Breast epithelium (tissue), 4 donors: ENCODE measurements around the gene RADIL. TPM values are rescaled to one million over a fixed set of nuclear protein-coding genes. Genes with fewer than 3 reads are reported as not detected.

Experiments
- DNase-seq, 2 donors: peaks; one replicate each; pipeline ENCODE4 v3.0.0-alpha.2; 2019; ENCODE audit warnings: low spot score in 2 of 2
- H3K27ac ChIP-seq, 2 donors: fragments of 200-600 bp; sonication (generic) in 1 of 2; one replicate each; pipeline ENCODE4 v1.5.1; 2016 to 2019; ENCODE audit warnings: mild to moderate bottlenecking in 1 of 2
- H3K27me3 ChIP-seq, 2 donors: fragments of 200-600 bp; sonication (generic) in 1 of 2; one replicate each; pipeline versions ENCODE4 v1.5.1 to v1.6.0; 2017 to 2019; ENCODE audit warnings: control low read depth in 1 of 2, mild to moderate bottlenecking in 1 of 2
- H3K36me3 ChIP-seq: fragments of 200-600 bp; one replicate; pipeline ENCODE4 v1.5.1; 2019
- H3K4me1 ChIP-seq, 2 donors: fragments of 200-600 bp; sonication (generic); one replicate each; pipeline ENCODE4 v1.5.1; 2016 to 2019; ENCODE audit warnings: control low read depth in 1 of 2
- H3K4me3 ChIP-seq, 3 donors: fragments of 200-600 bp; sonication (generic); 1 replicate in 2 of 3; 2 replicates in 1 of 3; pipeline ENCODE4 v1.5.1; 2016 to 2019; ENCODE audit warnings: mild to moderate bottlenecking in 3 of 3, moderate library complexity in 2 of 3
- H3K9me3 ChIP-seq, 2 donors: fragments of 200-600 bp; sonication (generic) in 1 of 2; one replicate each; pipeline ENCODE4 v1.5.1; 2016 to 2019; ENCODE audit warnings: control low read depth in 1 of 2
- POLR2A ChIP-seq: fragments of 450-650 bp; IDR thresholded peaks from one replicate; pipeline ENCODE4 v1.6.1; 2016; ENCODE audit warnings: antibody characterized with exemption, mild to moderate bottlenecking, moderate library complexity
- POLR2AphosphoS5 ChIP-seq, 3 donors: sonication (generic); formaldehyde crosslinking; IDR thresholded peaks; one replicate each; pipeline ENCODE4 v1.6.1; 2017; ENCODE audit warnings: antibody characterized with exemption in 3 of 3
- intact Hi-C: fragments of 100-400 bp; cut with DNase I; formaldehyde crosslinking; loops from one replicate; pipeline ENCODE4 v1.15.1; 2023; ENCODE audit warnings: low total_unique reads
- total RNA-seq, 3 donors: library from RNA; depleted of rRNA; stranded (reverse); fragments of >200 nt; gene quantifications; one replicate each; pipeline ENCODE4 v1.1.0, GENCODE V29; 2016
- TF ChIP-seq, protein P1 (sequence below), 3 donors: fragments of 450-650 bp; IDR thresholded peaks; one replicate each; pipeline ENCODE4 v1.5.1; 2016 to 2017; ENCODE audit warnings: antibody characterized with exemption in 3 of 3, mild to moderate bottlenecking in 3 of 3, moderate library complexity in 3 of 3

RADIL gene
- total RNA-seq, 3 donors from 2014 or later, result 4.4 to 8.5 (median 5.9) TPM

DNA sequence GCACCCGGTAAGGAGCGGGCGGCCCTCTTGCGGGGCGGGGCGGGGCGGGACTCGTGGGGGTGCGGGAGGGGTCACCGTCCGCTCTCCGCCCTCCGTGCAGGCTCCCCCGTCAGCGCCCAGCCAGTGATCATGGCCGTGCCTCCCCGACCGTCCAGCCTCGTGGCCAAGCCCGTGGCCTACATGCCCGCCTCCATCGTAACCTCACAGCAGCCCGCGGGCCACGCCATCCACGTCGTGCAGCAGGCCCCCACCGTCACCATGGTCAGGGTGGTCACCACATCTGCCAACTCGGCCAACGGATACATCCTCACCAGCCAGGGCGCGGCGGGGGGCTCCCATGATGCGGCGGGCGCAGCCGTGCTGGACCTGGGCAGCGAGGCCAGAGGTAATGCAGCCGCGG, 124.3 kb downstream of the RADIL start:
- no peak overlapping the region for H3K27ac ChIP-seq
- DNase-seq, result no peak
- H3K4me1 ChIP-seq, result no peaks in the 10 kb centered on the region
- TF ChIP-seq POLR2AphosphoS5 (IDR thresholded peaks at IDR 0.05) (no peak), POLR2A (no peak)
- TF ChIP-seq, protein P1, sequence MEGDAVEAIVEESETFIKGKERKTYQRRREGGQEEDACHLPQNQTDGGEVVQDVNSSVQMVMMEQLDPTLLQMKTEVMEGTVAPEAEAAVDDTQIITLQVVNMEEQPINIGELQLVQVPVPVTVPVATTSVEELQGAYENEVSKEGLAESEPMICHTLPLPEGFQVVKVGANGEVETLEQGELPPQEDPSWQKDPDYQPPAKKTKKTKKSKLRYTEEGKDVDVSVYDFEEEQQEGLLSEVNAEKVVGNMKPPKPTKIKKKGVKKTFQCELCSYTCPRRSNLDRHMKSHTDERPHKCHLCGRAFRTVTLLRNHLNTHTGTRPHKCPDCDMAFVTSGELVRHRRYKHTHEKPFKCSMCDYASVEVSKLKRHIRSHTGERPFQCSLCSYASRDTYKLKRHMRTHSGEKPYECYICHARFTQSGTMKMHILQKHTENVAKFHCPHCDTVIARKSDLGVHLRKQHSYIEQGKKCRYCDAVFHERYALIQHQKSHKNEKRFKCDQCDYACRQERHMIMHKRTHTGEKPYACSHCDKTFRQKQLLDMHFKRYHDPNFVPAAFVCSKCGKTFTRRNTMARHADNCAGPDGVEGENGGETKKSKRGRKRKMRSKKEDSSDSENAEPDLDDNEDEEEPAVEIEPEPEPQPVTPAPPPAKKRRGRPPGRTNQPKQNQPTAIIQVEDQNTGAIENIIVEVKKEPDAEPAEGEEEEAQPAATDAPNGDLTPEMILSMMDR (IDR thresholded peaks at IDR 0.05), result no peak
- intact Hi-C loops, result no loop called here
- no peak overlapping the region for H3K4me3 ChIP-seq
- no peaks in the 10 kb centered on the region for H3K27me3 ChIP-seq
- peaks cover 7% of the 10 kb centered on the region for H3K36me3 ChIP-seq
- no peaks in the 10 kb centered on the region for H3K9me3 ChIP-seq

DNA sequence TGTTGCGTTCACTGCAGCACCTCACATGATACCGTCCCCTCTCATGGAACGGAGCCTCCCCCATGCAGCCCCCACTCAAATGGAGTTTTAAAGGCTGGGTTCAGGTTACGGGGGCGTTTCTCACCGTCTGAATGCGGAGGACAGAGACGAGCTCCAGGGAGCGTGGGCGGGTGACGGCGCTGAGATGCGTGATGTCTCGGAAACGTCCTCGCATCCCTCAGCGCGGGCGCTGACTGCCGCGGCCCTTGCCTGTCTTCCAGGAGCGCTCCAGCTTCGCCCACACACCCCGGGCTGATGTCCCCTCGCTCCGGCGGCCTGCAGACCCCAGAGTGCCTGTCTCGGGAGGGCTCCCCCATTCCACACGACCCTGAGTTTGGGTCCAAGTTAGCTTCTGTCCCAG, 124.7 kb downstream of the RADIL start:
- no peaks in the 10 kb centered on the region for H3K9me3 ChIP-seq
- intact Hi-C loops, result no loop called here
- no peaks in the 10 kb centered on the region for H3K4me1 ChIP-seq
- no peak overlapping the region for H3K4me3 ChIP-seq
- peaks cover 7% of the 10 kb centered on the region for H3K36me3 ChIP-seq
- TF ChIP-seq POLR2AphosphoS5 (IDR thresholded peaks at IDR 0.05), result no peak
- TF ChIP-seq POLR2A, result no peak
- TF ChIP-seq, protein P1 (IDR thresholded peaks at IDR 0.05), result no peak
- DNase-seq, result no peak
- no peaks in the 10 kb centered on the region for H3K27me3 ChIP-seq
- no peak overlapping the region for H3K27ac ChIP-seq

DNA sequence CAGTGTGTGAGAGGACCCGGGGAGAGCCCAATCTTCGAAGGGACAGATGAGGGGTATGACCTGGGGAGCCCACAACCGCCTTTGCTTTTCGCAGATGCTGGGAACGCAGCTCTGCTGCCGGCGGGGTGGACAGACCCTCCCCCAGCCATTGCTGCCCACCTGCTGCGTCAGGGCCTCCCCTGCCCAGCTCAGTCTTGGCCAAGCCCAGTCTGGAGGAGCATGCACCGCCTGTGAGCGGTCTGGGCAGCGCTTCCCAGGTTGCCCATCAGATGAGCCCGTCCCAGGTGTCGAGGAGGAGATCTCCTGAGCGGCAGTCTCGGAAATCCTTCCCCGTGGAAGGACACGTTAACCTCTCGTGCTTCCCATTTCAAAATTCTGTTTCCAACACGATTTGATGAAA, 125.4 kb downstream of the RADIL start:
- H3K4me3 ChIP-seq, result no peak overlapping the region
- no peak for DNase-seq
- H3K36me3 ChIP-seq, result peaks cover 7% of the 10 kb centered on the region
- intact Hi-C loops, result no loop called here
- no peaks in the 10 kb centered on the region for H3K27me3 ChIP-seq
- no peaks in the 10 kb centered on the region for H3K9me3 ChIP-seq
- H3K27ac ChIP-seq, result no peak overlapping the region
- TF ChIP-seq POLR2A (no peak), POLR2AphosphoS5 (IDR thresholded peaks at IDR 0.05) (no peak)
- TF ChIP-seq, protein P1 (IDR thresholded peaks at IDR 0.05), result no peak
- H3K4me1 ChIP-seq, result no peaks in the 10 kb centered on the region

DNA sequence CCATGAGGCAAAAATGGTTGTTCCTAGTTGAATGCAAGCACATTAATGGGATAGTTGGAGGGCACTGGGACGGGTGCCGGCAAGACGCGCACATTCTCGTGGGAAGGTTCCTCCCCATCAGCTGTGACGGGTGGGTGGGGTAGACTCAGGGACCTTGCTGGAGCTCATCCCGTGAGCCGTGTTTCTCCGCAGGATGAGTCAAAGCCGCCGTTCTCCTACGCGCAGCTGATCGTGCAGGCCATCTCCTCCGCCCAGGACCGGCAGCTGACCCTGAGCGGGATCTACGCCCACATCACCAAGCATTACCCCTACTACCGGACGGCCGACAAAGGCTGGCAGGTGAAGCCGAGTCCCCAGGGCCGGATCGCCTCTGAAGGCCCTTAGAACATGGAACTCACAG, 128.5 kb downstream of the RADIL start:
- intact Hi-C loops, result no loop called here
- Histone ChIP-seq H3K4me3 (no peak overlapping the region), H3K27me3 (no peaks in the 10 kb centered on the region), H3K4me1 (no peaks in the 10 kb centered on the region), H3K36me3 (peaks cover 7% of the 10 kb centered on the region), H3K9me3 (no peaks in the 10 kb centered on the region), H3K27ac (no peak overlapping the region)
- DNase-seq, result no peak
- TF ChIP-seq POLR2AphosphoS5 (IDR thresholded peaks at IDR 0.05), result no peak
- TF ChIP-seq, protein P1 (IDR thresholded peaks at IDR 0.05), result no peak
- TF ChIP-seq POLR2A, result no peak

DNA sequence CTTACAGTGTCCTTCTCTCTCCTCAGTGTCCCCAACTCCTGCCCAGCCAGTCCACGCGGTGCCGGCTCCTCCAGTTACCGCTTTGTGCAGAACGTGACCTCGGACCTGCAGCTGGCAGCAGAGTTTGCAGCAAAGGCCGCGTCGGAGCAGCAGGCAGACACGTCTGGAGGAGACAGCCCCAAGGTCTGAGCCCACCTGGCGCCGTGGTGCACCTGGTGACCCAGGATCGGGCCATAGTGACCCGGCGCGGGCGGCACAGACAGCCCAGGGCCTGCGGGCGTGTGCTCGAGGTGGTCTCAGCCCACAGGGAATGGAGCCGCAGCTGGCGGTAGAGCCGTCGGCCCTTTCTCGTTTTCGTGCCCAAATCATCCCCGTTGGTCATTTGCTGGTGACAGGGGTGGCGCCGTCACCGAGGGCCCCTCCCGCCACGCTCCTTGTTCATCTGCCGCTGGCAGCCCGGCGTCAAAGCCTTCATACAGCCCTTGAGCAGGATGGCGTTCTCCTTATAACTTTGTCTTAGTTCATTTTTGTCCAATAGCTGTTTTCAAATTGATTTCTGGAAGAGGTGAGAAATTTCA, 129.0 kb downstream of the RADIL start:
- Histone ChIP-seq H3K27ac (no peak overlapping the region), H3K9me3 (no peaks in the 10 kb centered on the region), H3K27me3 (no peaks in the 10 kb centered on the region), H3K4me1 (no peaks in the 10 kb centered on the region), H3K36me3 (peaks cover 3% of the 10 kb centered on the region), H3K4me3 (no peak overlapping the region)
- no peak for DNase-seq
- TF ChIP-seq POLR2AphosphoS5 (IDR thresholded peaks at IDR 0.05) (no peak), POLR2A (no peak)
- TF ChIP-seq, protein P1 (IDR thresholded peaks at IDR 0.05), result no peak
- intact Hi-C loops, result no loop called here
